Spleen (tissue), 7 donors: Measurements from ENCODE around the gene MYO1F.

ENCODE experiments used
- POLR2A ChIP-seq, 3 donors: fragments of 450-650 bp; IDR thresholded peaks; one replicate each; pipeline ENCODE4 v1.5.1; 2017; ENCODE audit warnings: antibody characterized with exemption in 3 of 3, mild to moderate bottlenecking in 1 of 3
- POLR2AphosphoS5 ChIP-seq, 3 donors: sonication (generic); formaldehyde crosslinking; IDR thresholded peaks; one replicate each; pipeline ENCODE4 v1.5.1; 2017; ENCODE audit warnings: antibody characterized with exemption in 3 of 3
- TF ChIP-seq, protein P1 (sequence below), 11 experiments: fragments of 200-600 bp in 7 of 11; fragments of 450-650 bp in 4 of 11; sonication (generic) in 4 of 11; IDR thresholded peaks in 8 of 11; conservative IDR thresholded peaks in 3 of 11; 1 replicate in 7 of 11; 2 replicates in 4 of 11; pipeline versions ENCODE4 v1.4.0 to v1.8.0; 2016 to 2021; ENCODE audit warnings: antibody characterized with exemption in 11 of 11, inconsistent platforms in 4 of 11, mild to moderate bottlenecking in 1 of 11
- donor health status: DM: no; HTN: no; CAD: no; lungs with moderate emphysema.
- donor health status: DM: no; HTN: no; CAD: no.
- donor health status: DM: no; HTN: no; CAD: no.

DNA sequence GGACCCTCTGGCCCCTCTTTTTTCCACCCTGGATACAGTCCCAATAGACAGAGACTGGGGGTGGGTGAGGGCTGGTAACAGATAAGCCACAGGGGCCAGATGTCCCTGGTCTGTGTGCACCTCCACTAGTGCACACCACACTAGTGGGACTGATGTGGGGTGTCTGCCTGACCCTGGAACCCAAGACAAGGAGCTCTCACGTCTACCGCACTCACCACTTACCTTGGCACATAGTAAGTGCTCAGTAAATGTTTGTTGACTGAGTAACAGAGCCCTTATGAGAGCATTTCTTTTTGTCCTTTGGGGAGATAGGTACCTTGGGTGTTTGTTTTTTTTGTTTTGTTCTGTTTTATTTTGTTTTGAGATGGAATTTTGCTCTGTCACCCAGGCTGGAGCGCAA, 40.1 kb downstream of the MYO1F start:
- TF ChIP-seq, protein P1, sequence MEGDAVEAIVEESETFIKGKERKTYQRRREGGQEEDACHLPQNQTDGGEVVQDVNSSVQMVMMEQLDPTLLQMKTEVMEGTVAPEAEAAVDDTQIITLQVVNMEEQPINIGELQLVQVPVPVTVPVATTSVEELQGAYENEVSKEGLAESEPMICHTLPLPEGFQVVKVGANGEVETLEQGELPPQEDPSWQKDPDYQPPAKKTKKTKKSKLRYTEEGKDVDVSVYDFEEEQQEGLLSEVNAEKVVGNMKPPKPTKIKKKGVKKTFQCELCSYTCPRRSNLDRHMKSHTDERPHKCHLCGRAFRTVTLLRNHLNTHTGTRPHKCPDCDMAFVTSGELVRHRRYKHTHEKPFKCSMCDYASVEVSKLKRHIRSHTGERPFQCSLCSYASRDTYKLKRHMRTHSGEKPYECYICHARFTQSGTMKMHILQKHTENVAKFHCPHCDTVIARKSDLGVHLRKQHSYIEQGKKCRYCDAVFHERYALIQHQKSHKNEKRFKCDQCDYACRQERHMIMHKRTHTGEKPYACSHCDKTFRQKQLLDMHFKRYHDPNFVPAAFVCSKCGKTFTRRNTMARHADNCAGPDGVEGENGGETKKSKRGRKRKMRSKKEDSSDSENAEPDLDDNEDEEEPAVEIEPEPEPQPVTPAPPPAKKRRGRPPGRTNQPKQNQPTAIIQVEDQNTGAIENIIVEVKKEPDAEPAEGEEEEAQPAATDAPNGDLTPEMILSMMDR (IDR thresholded peaks at IDR 0.05 in 8 of 11, conservative IDR thresholded peaks at IDR 0.05 in 3 of 11), result no peak
- TF ChIP-seq POLR2A (IDR thresholded peaks at IDR 0.05) (no peak), POLR2AphosphoS5 (IDR thresholded peaks at IDR 0.05) (no peak)
